ENCODE data around the gene NDOR1. TPM values are rescaled to one million over a fixed set of nuclear protein-coding genes. Genes with fewer than 3 reads are reported as not detected.

The NDOR1 gene
- total RNA-seq (2022; extraction: Qiagen RNA extraction; ENCODE audit: low read depth) = 15.2 to 19.1 TPM (median 16.4 TPM) in 5 replicates

GRCh38 chr9:137205126-137206069, at the start of gene NDOR1, which contains the start of gene TMEM203:
TSS of gene NDOR1 (plus strand) at chr9:137205700. CDS start at chr9:137205778, 78 bp downstream.
TSS of gene TMEM203 (minus strand) at chr9:137205648. CDS start at chr9:137205414, 234 bp downstream.

GRCh38 chr9:137169896-137170358, 35.6 kb upstream of the NDOR1 start, which contains the start of gene LRRC26:
TSS of gene LRRC26 (minus strand) at chr9:137170051. CDS start at chr9:137169943, 108 bp downstream.

GRCh38 chr9:137188490-137189296, 16.8 kb upstream of the NDOR1 start, which contains the start of the genes ANAPC2 and SSNA1:
TSS of gene ANAPC2 (minus strand) at chr9:137188560. CDS start at chr9:137188532, 28 bp downstream.
TSS of gene SSNA1 (plus strand) at chr9:137188676. CDS start at chr9:137188727, 51 bp downstream.

GRCh38 chr9:137200311-137201204, 4.9 kb upstream of the NDOR1 start, which contains the start of gene TPRN:
TSS of gene TPRN (minus strand) at chr9:137200741. CDS start at chr9:137200711, 30 bp downstream.

GRCh38 chr9:137222190-137223077, 16.9 kb downstream of the NDOR1 start, which contains the start of gene RNF208:
TSS of gene RNF208 (minus strand) at chr9:137222240. CDS start at chr9:137221212, 1,028 bp downstream.

GRCh38 chr9:137224830-137225694, 19.6 kb downstream of the NDOR1 start, which contains the start of gene CYSRT1:
TSS of gene CYSRT1 (plus strand) at chr9:137225174. CDS start at chr9:137225622, 448 bp downstream.

GRCh38 chr9:137227054-137227852, 21.8 kb downstream of the NDOR1 start, which contains the start of gene RNF224:
TSS of gene RNF224 (plus strand) at chr9:137227502. CDS start at chr9:137228336, 834 bp downstream.

GRCh38 chr9:137230705-137231371, 25.3 kb downstream of the NDOR1 start, which contains the start of gene SLC34A3:
TSS of gene SLC34A3 (plus strand) at chr9:137230901. CDS start at chr9:137231703, 802 bp downstream.

GRCh38 chr9:137240841-137241489, 35.5 kb downstream of the NDOR1 start, which contains the start of gene TUBB4B:
TSS of gene TUBB4B (plus strand) at chr9:137241287. CDS start at chr9:137241361, 74 bp downstream.

GRCh38 chr9:137251194-137251461, 45.6 kb downstream of the NDOR1 start, which contains the start of gene STPG3:
TSS of gene STPG3 (plus strand) at chr9:137251286. CDS start at chr9:137251287, 1 bp downstream.

GRCh38 chr9:137254624-137255447, 49.3 kb downstream of the NDOR1 start, which contains the start of gene NELFB:
TSS of gene NELFB (plus strand) at chr9:137255327.

Other genes starting within 250 kb of the NDOR1 start
- gene PTGDS, start 228.2 kb upstream of the NDOR1 start, total RNA-seq (2022; extraction: Qiagen RNA extraction; ENCODE audit: low read depth) = 0.35 to 0.71 TPM (median 0.39 TPM) in 3 of 5 replicates, not detected in the others
- 0.02 TPM in 1 of 5 replicates, not detected in the others for gene LCNL1, start 222.7 kb upstream of the NDOR1 start, total RNA-seq (2022; extraction: Qiagen RNA extraction; ENCODE audit: low read depth)
- gene PAXX, start 213.3 kb upstream of the NDOR1 start, total RNA-seq (2022; extraction: Qiagen RNA extraction; ENCODE audit: low read depth) = 49.2 to 83.7 TPM (median 73.5 TPM) in 5 replicates
- gene CLIC3, start 209.1 kb upstream of the NDOR1 start, total RNA-seq (2022; extraction: Qiagen RNA extraction; ENCODE audit: low read depth) = 1.7 to 4.0 TPM (median 3.5 TPM) in 5 replicates
- gene ABCA2, start 177.5 kb upstream of the NDOR1 start, total RNA-seq (2022; extraction: Qiagen RNA extraction; ENCODE audit: low read depth) = 23.2 to 31.7 TPM (median 25.6 TPM) in 5 replicates
- gene FUT7, start 173.6 kb upstream of the NDOR1 start, total RNA-seq (2022; extraction: Qiagen RNA extraction; ENCODE audit: low read depth) = 0.05 TPM in 2 of 5 replicates, not detected in the others
- gene NPDC1, start 159.5 kb upstream of the NDOR1 start, total RNA-seq (2022; extraction: Qiagen RNA extraction; ENCODE audit: low read depth) = 36.7 to 87.5 TPM (median 78.6 TPM) in 5 replicates
- 0.72 to 1.2 TPM (median 0.76 TPM) in 5 replicates for gene ENTPD2, start 151.6 kb upstream of the NDOR1 start, total RNA-seq (2022; extraction: Qiagen RNA extraction; ENCODE audit: low read depth)
- gene SAPCD2, start 135.1 kb upstream of the NDOR1 start, total RNA-seq (2022; extraction: Qiagen RNA extraction; ENCODE audit: low read depth) = 13.9 to 28.6 TPM (median 24.4 TPM) in 5 replicates
- gene UAP1L1, start 128.2 kb upstream of the NDOR1 start, total RNA-seq (2022; extraction: Qiagen RNA extraction; ENCODE audit: low read depth) = 9.7 to 15.4 TPM (median 11.3 TPM) in 5 replicates
- 41.0 to 54.7 TPM (median 47.7 TPM) in 5 replicates for gene MAN1B1, start 118.7 kb upstream of the NDOR1 start, total RNA-seq (2022; extraction: Qiagen RNA extraction; ENCODE audit: low read depth)
- 71.6 to 131 TPM (median 112 TPM) in 5 replicates for gene DPP7, start 91.0 kb upstream of the NDOR1 start, total RNA-seq (2022; extraction: Qiagen RNA extraction; ENCODE audit: low read depth)
- gene GRIN1, start 66.5 kb upstream of the NDOR1 start, total RNA-seq (2022; extraction: Qiagen RNA extraction; ENCODE audit: low read depth) = 0.31 to 1.0 TPM (median 0.38 TPM) in 5 replicates
- gene LRRC26, start 35.6 kb upstream of the NDOR1 start, total RNA-seq (2022; extraction: Qiagen RNA extraction; ENCODE audit: low read depth) = 0.48 to 2.1 TPM (median 1.3 TPM) in 5 replicates
- not detected in 5 replicates for gene TMEM210, start 33.6 kb upstream of the NDOR1 start, total RNA-seq (2022; extraction: Qiagen RNA extraction; ENCODE audit: low read depth)
- gene ANAPC2, start 17.1 kb upstream of the NDOR1 start, total RNA-seq (2022; extraction: Qiagen RNA extraction; ENCODE audit: low read depth) = 25.4 to 37.9 TPM (median 36.1 TPM) in 5 replicates
- gene SSNA1, start 17.0 kb upstream of the NDOR1 start, total RNA-seq (2022; extraction: Qiagen RNA extraction; ENCODE audit: low read depth) = 88.4 to 157 TPM (median 143 TPM) in 5 replicates
- gene TPRN, start 5.0 kb upstream of the NDOR1 start, total RNA-seq (2022; extraction: Qiagen RNA extraction; ENCODE audit: low read depth) = 5.6 to 11.1 TPM (median 10.3 TPM) in 5 replicates
- 32.9 to 47.1 TPM (median 45.3 TPM) in 5 replicates for gene TMEM203, start 52 bp upstream of the NDOR1 start, total RNA-seq (2022; extraction: Qiagen RNA extraction; ENCODE audit: low read depth)
- gene RNF208, start 16.5 kb downstream of the NDOR1 start, total RNA-seq (2022; extraction: Qiagen RNA extraction; ENCODE audit: low read depth) = 1.1 to 2.4 TPM (median 1.9 TPM) in 5 replicates
- gene CYSRT1, start 19.5 kb downstream of the NDOR1 start, total RNA-seq (2022; extraction: Qiagen RNA extraction; ENCODE audit: low read depth) = 3.3 to 5.0 TPM (median 4.0 TPM) in 5 replicates
- gene RNF224, start 21.8 kb downstream of the NDOR1 start, total RNA-seq (2022; extraction: Qiagen RNA extraction; ENCODE audit: low read depth) = 0.10 to 0.24 TPM (median 0.20 TPM) in 5 replicates
- gene SLC34A3, start 25.2 kb downstream of the NDOR1 start, total RNA-seq (2022; extraction: Qiagen RNA extraction; ENCODE audit: low read depth) = 0.07 to 0.13 TPM (median 0.08 TPM) in 5 replicates
- gene TUBB4B, start 35.6 kb downstream of the NDOR1 start, total RNA-seq (2022; extraction: Qiagen RNA extraction; ENCODE audit: low read depth) = 595 to 818 TPM (median 736 TPM) in 5 replicates
- not detected in 5 replicates for gene STPG3, start 45.6 kb downstream of the NDOR1 start, total RNA-seq (2022; extraction: Qiagen RNA extraction; ENCODE audit: low read depth)
- gene NELFB, start 49.6 kb downstream of the NDOR1 start, total RNA-seq (2022; extraction: Qiagen RNA extraction; ENCODE audit: low read depth) = 42.8 to 63.0 TPM (median 54.8 TPM) in 5 replicates
- gene TOR4A, start 72.0 kb downstream of the NDOR1 start, total RNA-seq (2022; extraction: Qiagen RNA extraction; ENCODE audit: low read depth) = 17.8 to 30.2 TPM (median 27.4 TPM) in 5 replicates
- gene NRARP, start 96.6 kb downstream of the NDOR1 start, total RNA-seq (2022; extraction: Qiagen RNA extraction; ENCODE audit: low read depth) = 2.7 to 7.1 TPM (median 5.4 TPM) in 5 replicates
- 6.1 to 7.4 TPM (median 6.9 TPM) in 5 replicates for gene EXD3, start 217.5 kb downstream of the NDOR1 start, total RNA-seq (2022; extraction: Qiagen RNA extraction; ENCODE audit: low read depth)
- 1.0 to 1.5 TPM (median 1.5 TPM) in 5 replicates for gene NOXA1, start 217.7 kb downstream of the NDOR1 start, total RNA-seq (2022; extraction: Qiagen RNA extraction; ENCODE audit: low read depth)
- 0.21 to 0.52 TPM (median 0.28 TPM) in 5 replicates for gene ENTPD8, start 235.7 kb downstream of the NDOR1 start, total RNA-seq (2022; extraction: Qiagen RNA extraction; ENCODE audit: low read depth)

Measured in A549 treated with CpdA at 1 μM for 4 hours (cell line).